HepG2 (cell line): ENCODE results near the gene NEK8. TPM values are rescaled to one million over a fixed set of nuclear protein-coding genes. Genes with fewer than 3 reads are reported as not detected.

Source experiments
- AGO2 ChIP-seq: fragments of 200-400 bp; formaldehyde crosslinking; optimal IDR thresholded peaks from 2 replicates; pipeline ENCODE3; 2017; ENCODE audit warnings: mild to moderate bottlenecking, low read depth, low read length, moderate library complexity
- ARID2 ChIP-seq: sonication (generic); formaldehyde crosslinking; IDR thresholded peaks from 2 replicates; pipeline ENCODE4 v1.8.1; 2022; ENCODE audit warnings: mild to moderate bottlenecking, missing genetic modification reagents, borderline replicate concordance
- CEBPG ChIP-seq: IDR thresholded peaks from 2 replicates; pipeline ENCODE4 v1.6.1; 2016
- ELF3 ChIP-seq: IDR thresholded peaks from 2 replicates; pipeline ENCODE4 v1.6.1; 2016; ENCODE audit warnings: missing genetic modification reagents, missing compliant biosample characterization
- ETV5 ChIP-seq: IDR thresholded peaks from 2 replicates; pipeline ENCODE4 v1.6.1; 2018; ENCODE audit warnings: missing biosample characterization, missing genetic modification reagents, inconsistent platforms, borderline replicate concordance
- HIVEP1 ChIP-seq: sonication (generic); formaldehyde crosslinking; IDR thresholded peaks from 2 replicates; pipeline ENCODE4 v1.4.0; 2020; ENCODE audit warnings: mild to moderate bottlenecking, missing genetic modification reagents
- KAT8 ChIP-seq: IDR thresholded peaks from 2 replicates; pipeline ENCODE4 v1.6.1; 2016; ENCODE audit warnings: missing genetic modification reagents, missing compliant biosample characterization
- KDM2A ChIP-seq: sonication (generic); formaldehyde crosslinking; IDR thresholded peaks from 2 replicates; pipeline ENCODE4 v1.4.0; 2020; ENCODE audit warnings: low read depth, missing genetic modification reagents, borderline replicate concordance
- MED1 ChIP-seq: sonication (generic); formaldehyde crosslinking; IDR thresholded peaks from 2 replicates; pipeline ENCODE4 v1.4.0; 2020; ENCODE audit warnings: missing genetic modification reagents
- NAIF1 ChIP-seq: sonication (generic); formaldehyde crosslinking; IDR thresholded peaks from 2 replicates; pipeline ENCODE4 v1.5.0; 2020; ENCODE audit warnings: mild to moderate bottlenecking, missing genetic modification reagents, borderline replicate concordance
- POLR2A ChIP-seq, 2 experiments: IDR thresholded peaks; 2 replicates each; pipeline ENCODE4 v1.6.1; 2011; ENCODE audit warnings: low read depth in 2 of 2, low read length in 2 of 2, mild to moderate bottlenecking in 1 of 2, moderate library complexity in 1 of 2; ENCODE audit not compliant: insufficient read depth in 1 of 2
- SAP130 ChIP-seq: IDR thresholded peaks from 2 replicates; pipeline ENCODE4 v1.6.1; 2016; ENCODE audit warnings: low read depth
- TCF7 ChIP-seq: sonication (generic); IDR thresholded peaks from 2 replicates; pipeline ENCODE4 v1.6.1; 2016; ENCODE audit warnings: antibody characterized with exemption, low read depth
- TOPORS ChIP-seq: sonication (generic); formaldehyde crosslinking; IDR thresholded peaks from 2 replicates; pipeline ENCODE4 v1.8.0; 2023; ENCODE audit warnings: mild to moderate bottlenecking, missing genetic modification reagents
- ZC3H4 ChIP-seq: sonication (generic); formaldehyde crosslinking; IDR thresholded peaks from 2 replicates; pipeline ENCODE4 v1.4.0; 2020; ENCODE audit warnings: missing genetic modification reagents, borderline replicate concordance
- ZNF205 ChIP-seq: IDR thresholded peaks from 2 replicates; pipeline ENCODE4 v1.6.1; 2018; ENCODE audit warnings: missing biosample characterization, missing genetic modification reagents
- ZNF3 ChIP-seq: IDR thresholded peaks from 2 replicates; pipeline ENCODE4 v1.7.0; 2017; ENCODE audit warnings: inconsistent platforms
- ZNF331 ChIP-seq: sonication (generic); formaldehyde crosslinking; IDR thresholded peaks from 2 replicates; pipeline ENCODE4 v1.4.0; 2020; ENCODE audit warnings: missing genetic modification reagents
- ZNF34 ChIP-seq: sonication (generic); formaldehyde crosslinking; IDR thresholded peaks from 2 replicates; pipeline ENCODE4 v1.4.0; 2020; ENCODE audit warnings: mild to moderate bottlenecking, missing genetic modification reagents, borderline replicate concordance
- ZNF616 ChIP-seq: sonication (generic); formaldehyde crosslinking; IDR thresholded peaks from 2 replicates; pipeline ENCODE4 v1.5.0; 2020; ENCODE audit warnings: low read depth, mild to moderate bottlenecking, missing genetic modification reagents
- ZNF879 ChIP-seq: sonication (generic); formaldehyde crosslinking; IDR thresholded peaks from 2 replicates; pipeline ENCODE4 v1.8.1; 2023; ENCODE audit warnings: missing genetic modification reagents
- polyA plus RNA-seq, 8 experiments: library from polyadenylated mRNA; depleted of rRNA in 3 of 8; stranded (reverse) in 7 of 8; unstranded in 1 of 8; fragments of >200 nt; fragmentation: Illumina TruSeq in 4 of 8; extraction: Trizol in 4 of 8; gene quantifications; 2 replicates each; pipeline versions ENCODE4 v1.2.1 to v1.2.3, GENCODE V29; 2011 to 2016; ENCODE audit warnings: low read depth in 4 of 8, missing spikeins in 1 of 8, mixed read lengths in 1 of 8; ENCODE audit not compliant: insufficient read depth in 1 of 8
- total RNA-seq, 5 experiments: library from RNA; depleted of rRNA; stranded (reverse); fragments of >200 nt; fragmentation: Illumina TruSeq; extraction: Trizol; gene quantifications; 2 replicates each; pipeline ENCODE4 v1.2.3, GENCODE V29; 2016; ENCODE audit warnings: low read depth in 1 of 5
- TF ChIP-seq, protein P1 (sequence below): sonication (generic); formaldehyde crosslinking; IDR thresholded peaks from 2 replicates; pipeline ENCODE4 v1.4.0; 2020; ENCODE audit warnings: missing genetic modification reagents
- TF ChIP-seq, protein P2 (sequence below): IDR thresholded peaks from 2 replicates; pipeline ENCODE4 v1.6.1; 2016; ENCODE audit warnings: missing compliant biosample characterization, missing genetic modification reagents, borderline replicate concordance
- TF ChIP-seq, protein P3 (sequence below), 2 experiments: sonication (generic) in 1 of 2; formaldehyde crosslinking in 1 of 2; IDR thresholded peaks; 2 replicates each; pipeline versions ENCODE4 v1.5.1 to v1.6.1; 2011 to 2020; ENCODE audit warnings: borderline replicate concordance in 1 of 2, low read depth in 1 of 2, low read length in 1 of 2, mild to moderate bottlenecking in 1 of 2, missing genetic modification reagents in 1 of 2, moderate library complexity in 1 of 2
- TF ChIP-seq, protein P4 (sequence below): sonication (generic); formaldehyde crosslinking; conservative IDR thresholded peaks from 2 replicates; pipeline ENCODE4 v1.8.0; 2022; ENCODE audit warnings: mild to moderate bottlenecking, moderate library complexity, missing genetic modification reagents
- TF ChIP-seq, protein P5 (sequence below): IDR thresholded peaks from 2 replicates; pipeline ENCODE4 v1.6.1; 2012; ENCODE audit warnings: inconsistent platforms

The NEK8 gene
- total and polyA plus RNA-seq, 2 of the 13 experiments (the other 11 are each of a cell fraction or from before 2014, with no cell fraction given), result 5.8 to 13.5 TPM

DNA sequence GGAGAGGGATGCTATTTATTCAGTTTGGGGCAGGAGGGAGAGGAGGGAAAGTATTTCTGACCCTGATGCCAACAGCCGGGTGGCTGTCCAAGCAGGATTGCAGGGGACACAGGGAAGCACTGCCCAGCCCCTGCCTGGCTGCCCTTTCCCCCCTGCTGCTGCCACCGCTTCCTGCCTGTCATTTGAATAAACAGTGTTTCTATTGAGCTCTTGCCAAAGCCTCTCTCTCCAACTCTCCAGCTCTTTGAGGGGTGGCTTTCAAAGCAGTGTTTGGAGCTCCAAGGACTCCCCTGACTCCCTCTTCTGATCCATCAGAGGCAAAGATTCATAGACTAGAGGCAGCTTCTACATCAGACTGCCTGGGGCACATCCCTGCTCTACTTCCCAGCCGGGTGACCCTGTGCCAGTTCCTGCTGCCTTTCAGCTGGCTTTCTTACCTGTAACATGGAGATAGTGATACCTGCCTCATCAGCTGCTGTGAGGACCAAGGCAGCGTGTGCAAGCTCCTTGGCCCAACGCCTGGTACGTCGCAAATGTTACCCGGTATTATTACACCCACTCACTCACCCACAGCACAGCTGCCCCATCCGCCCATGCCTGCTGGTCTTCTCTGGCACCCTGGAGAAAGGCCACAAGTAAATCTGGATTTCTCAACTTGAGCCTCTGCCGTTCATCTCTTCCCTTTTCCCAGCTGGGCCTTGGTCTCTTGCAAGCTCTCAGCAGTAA is 26.4 kb upstream of the NEK8 start (continued):
- TF ChIP-seq, protein P1, sequence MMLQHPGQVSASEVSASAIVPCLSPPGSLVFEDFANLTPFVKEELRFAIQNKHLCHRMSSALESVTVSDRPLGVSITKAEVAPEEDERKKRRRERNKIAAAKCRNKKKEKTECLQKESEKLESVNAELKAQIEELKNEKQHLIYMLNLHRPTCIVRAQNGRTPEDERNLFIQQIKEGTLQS (CRISPR knock-in tag), result no peak
- 0 out of 2 replicates have a peak, but pooled peaks have one; percentile 30 for TF ChIP-seq MED1 (CRISPR knock-in tag)
- no peak for TF ChIP-seq ZNF3 (CRISPR knock-in tag)
- TF ChIP-seq, protein P2, sequence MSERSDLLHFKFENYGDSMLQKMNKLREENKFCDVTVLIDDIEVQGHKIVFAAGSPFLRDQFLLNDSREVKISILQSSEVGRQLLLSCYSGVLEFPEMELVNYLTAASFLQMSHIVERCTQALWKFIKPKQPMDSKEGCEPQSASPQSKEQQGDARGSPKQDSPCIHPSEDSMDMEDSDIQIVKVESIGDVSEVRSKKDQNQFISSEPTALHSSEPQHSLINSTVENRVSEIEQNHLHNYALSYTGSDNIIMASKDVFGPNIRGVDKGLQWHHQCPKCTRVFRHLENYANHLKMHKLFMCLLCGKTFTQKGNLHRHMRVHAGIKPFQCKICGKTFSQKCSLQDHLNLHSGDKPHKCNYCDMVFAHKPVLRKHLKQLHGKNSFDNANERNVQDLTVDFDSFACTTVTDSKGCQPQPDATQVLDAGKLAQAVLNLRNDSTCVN (CRISPR knock-in tag), result no peak
- no peak for TF ChIP-seq ZNF879
- no peak for TF ChIP-seq ZNF34 (CRISPR knock-in tag)
- no peak for TF ChIP-seq HIVEP1
- peak; percentile 56; the same call in 1 of the 2 replicates for TF ChIP-seq ETV5 (CRISPR knock-in tag)
- TF ChIP-seq AGO2, result peak; percentile 43
- TF ChIP-seq ZC3H4 (CRISPR knock-in tag), result no peak
- TF ChIP-seq POLR2A (IDR thresholded peaks at IDR 0.05; ENCODE audit: insufficient read depth in 1 of 2, low read depth in 2 of 2, low read length in 2 of 2), result no peak
- no peak for TF ChIP-seq KAT8 (CRISPR knock-in tag)
- TF ChIP-seq KDM2A (CRISPR knock-in tag), result 0 out of 2 replicates have a peak, but pooled peaks have one; percentile 7
- 0 out of 2 replicates have a peak, but pooled peaks have one; percentile 11 for TF ChIP-seq ZNF331 (CRISPR knock-in tag)
- peak; percentile 63 for TF ChIP-seq ELF3 (CRISPR knock-in tag)
- no peak for TF ChIP-seq NAIF1 (CRISPR knock-in tag)
- no peak for TF ChIP-seq ARID2
- TF ChIP-seq TOPORS (CRISPR knock-in tag), result no peak
- no peak for TF ChIP-seq ZNF616 (CRISPR knock-in tag)
- TF ChIP-seq, protein P3, sequence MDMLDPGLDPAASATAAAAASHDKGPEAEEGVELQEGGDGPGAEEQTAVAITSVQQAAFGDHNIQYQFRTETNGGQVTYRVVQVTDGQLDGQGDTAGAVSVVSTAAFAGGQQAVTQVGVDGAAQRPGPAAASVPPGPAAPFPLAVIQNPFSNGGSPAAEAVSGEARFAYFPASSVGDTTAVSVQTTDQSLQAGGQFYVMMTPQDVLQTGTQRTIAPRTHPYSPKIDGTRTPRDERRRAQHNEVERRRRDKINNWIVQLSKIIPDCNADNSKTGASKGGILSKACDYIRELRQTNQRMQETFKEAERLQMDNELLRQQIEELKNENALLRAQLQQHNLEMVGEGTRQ (IDR thresholded peaks at IDR 0.05; ENCODE audit: low read depth, low read length), result peak; percentile 4; the same call in 1 of the 2 replicates
- TF ChIP-seq, protein P3 (CRISPR knock-in tag; IDR thresholded peaks at IDR 0.05; ENCODE audit: borderline replicate concordance), result no peak
- TF ChIP-seq ZNF205 (CRISPR knock-in tag), result no peak
- TF ChIP-seq, protein P4, sequence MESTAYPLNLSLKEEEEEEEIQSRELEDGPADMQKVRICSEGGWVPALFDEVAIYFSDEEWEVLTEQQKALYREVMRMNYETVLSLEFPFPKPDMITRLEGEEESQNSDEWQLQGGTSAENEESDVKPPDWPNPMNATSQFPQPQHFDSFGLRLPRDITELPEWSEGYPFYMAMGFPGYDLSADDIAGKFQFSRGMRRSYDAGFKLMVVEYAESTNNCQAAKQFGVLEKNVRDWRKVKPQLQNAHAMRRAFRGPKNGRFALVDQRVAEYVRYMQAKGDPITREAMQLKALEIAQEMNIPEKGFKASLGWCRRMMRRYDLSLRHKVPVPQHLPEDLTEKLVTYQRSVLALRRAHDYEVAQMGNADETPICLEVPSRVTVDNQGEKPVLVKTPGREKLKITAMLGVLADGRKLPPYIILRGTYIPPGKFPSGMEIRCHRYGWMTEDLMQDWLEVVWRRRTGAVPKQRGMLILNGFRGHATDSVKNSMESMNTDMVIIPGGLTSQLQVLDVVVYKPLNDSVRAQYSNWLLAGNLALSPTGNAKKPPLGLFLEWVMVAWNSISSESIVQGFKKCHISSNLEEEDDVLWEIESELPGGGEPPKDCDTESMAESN, result no peak
- peak; percentile 60 for TF ChIP-seq SAP130 (CRISPR knock-in tag)
- TF ChIP-seq TCF7, result peak; percentile 13; the same call in 1 of the 2 replicates
- TF ChIP-seq, protein P5, sequence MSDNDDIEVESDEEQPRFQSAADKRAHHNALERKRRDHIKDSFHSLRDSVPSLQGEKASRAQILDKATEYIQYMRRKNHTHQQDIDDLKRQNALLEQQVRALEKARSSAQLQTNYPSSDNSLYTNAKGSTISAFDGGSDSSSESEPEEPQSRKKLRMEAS, result peak; percentile 24; the same call in 1 of the 2 replicates
- TF ChIP-seq CEBPG (CRISPR knock-in tag), result 0 out of 2 replicates have a peak, but pooled peaks have one; percentile 8
